Nephron (organoid): ENCODE measurements around the gene ESPN.

Source experiments
- H3K27ac Mint-ChIP-seq, 3 experiments: 2 replicates each; pipeline ENCODE4 v1.8.0; 2020; ENCODE audit warnings: mixed read lengths in 3 of 3, mild to moderate bottlenecking in 2 of 3, moderate library complexity in 1 of 3
- H3K27me3 Mint-ChIP-seq: 2 replicates; pipeline ENCODE4 v1.8.0; 2021; ENCODE audit warnings: low read depth, mild to moderate bottlenecking, moderate library complexity, mixed read lengths
- H3K36me3 Mint-ChIP-seq: 2 replicates; pipeline ENCODE4 v1.8.0; 2020; ENCODE audit warnings: low read depth, mixed read lengths
- H3K4me1 Mint-ChIP-seq: 2 replicates; pipeline ENCODE4 v1.8.0; 2020; ENCODE audit warnings: mixed read lengths
- H3K4me3 Mint-ChIP-seq, 3 experiments: 2 replicates each; pipeline ENCODE4 v1.8.0; 2020; ENCODE audit warnings: mild to moderate bottlenecking in 3 of 3, mixed read lengths in 3 of 3, moderate library complexity in 2 of 3
- H3K9me3 Mint-ChIP-seq: 2 replicates; pipeline ENCODE4 v1.8.0; 2020; ENCODE audit warnings: mixed read lengths
- CTCF ChIP-seq, 3 experiments: fragments of 200-600 bp; sonication (generic); IDR thresholded peaks; one replicate each; pipeline ENCODE4 v1.5.0; 2021; ENCODE audit warnings: antibody characterized with exemption in 3 of 3; ENCODE audit not compliant: unreplicated experiment in 3 of 3

ESPN gene

GRCh38 chr1:6507461-6507911 is 82.9 kb downstream of the ESPN start:
- Mint-ChIP-seq H3K36me3 (no peaks in the 10 kb centered on the region), H3K27ac (no peak overlapping the region), H3K9me3 (no peaks in the 10 kb centered on the region), H3K4me3 (no peak overlapping the region), H3K27me3 (peaks cover 13% of the 10 kb centered on the region), H3K4me1 (peaks cover 25% of the 10 kb centered on the region)
- no peak for TF ChIP-seq CTCF (IDR thresholded peaks at IDR 0.05; ENCODE audit: unreplicated experiment in 3 of 3)

- Mint-ChIP-seq H3K36me3 (no peaks in the 10 kb centered on the region), H3K4me1 (peaks cover 25% of the 10 kb centered on the region), H3K9me3 (no peaks in the 10 kb centered on the region), H3K27ac (no peak overlapping the region), H3K4me3 (no peak overlapping the region), H3K27me3 (peaks cover 13% of the 10 kb centered on the region)
- no peak for TF ChIP-seq CTCF (IDR thresholded peaks at IDR 0.05; ENCODE audit: unreplicated experiment in 3 of 3)
Measured at GRCh38 chr1:6508154-6508815, 83.7 kb downstream of the ESPN start.

GRCh38 chr1:6508816-6509189 is 84.2 kb downstream of the ESPN start:
- no peak for TF ChIP-seq CTCF (IDR thresholded peaks at IDR 0.05; ENCODE audit: unreplicated experiment in 3 of 3)
- Mint-ChIP-seq H3K27ac (no peak overlapping the region), H3K36me3 (no peaks in the 10 kb centered on the region), H3K4me3 (no peak overlapping the region), H3K4me1 (peaks cover 27% of the 10 kb centered on the region), H3K27me3 (peaks cover 13% of the 10 kb centered on the region), H3K9me3 (no peaks in the 10 kb centered on the region)

GRCh38 chr1:6509220-6509918 is 84.8 kb downstream of the ESPN start:
- TF ChIP-seq CTCF (IDR thresholded peaks at IDR 0.05; ENCODE audit: unreplicated experiment in 3 of 3) = no peak
- H3K9me3 Mint-ChIP-seq = no peaks in the 10 kb centered on the region

GRCh38 chr1:6509919-6510291 is 85.3 kb downstream of the ESPN start:
- peaks cover 29% of the 10 kb centered on the region for H3K4me1 Mint-ChIP-seq

More at GRCh38 chr1:6509220-6509918, 84.8 kb downstream of the ESPN start:
- Mint-ChIP-seq H3K4me1 (peaks cover 29% of the 10 kb centered on the region), H3K4me3 (no peak overlapping the region), H3K36me3 (no peaks in the 10 kb centered on the region), H3K27me3 (peaks cover 11% of the 10 kb centered on the region), H3K27ac (no peak overlapping the region)

More at GRCh38 chr1:6509919-6510291, 85.3 kb downstream of the ESPN start:
- Mint-ChIP-seq H3K4me3 (no peak overlapping the region), H3K27me3 (peaks cover 7% of the 10 kb centered on the region), H3K36me3 (no peaks in the 10 kb centered on the region), H3K27ac (no peak overlapping the region), H3K9me3 (no peaks in the 10 kb centered on the region)
- TF ChIP-seq CTCF (IDR thresholded peaks at IDR 0.05; ENCODE audit: unreplicated experiment in 3 of 3) = no peak
